Activated T-helper 9 cell treated with anti-CD3 and anti-CD28 coated beads, Interleukin-2, amount 50 U/mL, for 16 hours (primary cell): Measurements from ENCODE around the gene NEURL1.
"Not testable (repeated sequence)": the region's sequence is repeated elsewhere in the genome, so short reads cannot be mapped to it uniquely, and the experiment has no call there.

Experiments
- DNase-seq: peaks from one replicate; pipeline ENCODE4 v3.0.0-alpha.2; 2020; ENCODE audit warnings: low read depth

Gene NEURL1

DNA sequence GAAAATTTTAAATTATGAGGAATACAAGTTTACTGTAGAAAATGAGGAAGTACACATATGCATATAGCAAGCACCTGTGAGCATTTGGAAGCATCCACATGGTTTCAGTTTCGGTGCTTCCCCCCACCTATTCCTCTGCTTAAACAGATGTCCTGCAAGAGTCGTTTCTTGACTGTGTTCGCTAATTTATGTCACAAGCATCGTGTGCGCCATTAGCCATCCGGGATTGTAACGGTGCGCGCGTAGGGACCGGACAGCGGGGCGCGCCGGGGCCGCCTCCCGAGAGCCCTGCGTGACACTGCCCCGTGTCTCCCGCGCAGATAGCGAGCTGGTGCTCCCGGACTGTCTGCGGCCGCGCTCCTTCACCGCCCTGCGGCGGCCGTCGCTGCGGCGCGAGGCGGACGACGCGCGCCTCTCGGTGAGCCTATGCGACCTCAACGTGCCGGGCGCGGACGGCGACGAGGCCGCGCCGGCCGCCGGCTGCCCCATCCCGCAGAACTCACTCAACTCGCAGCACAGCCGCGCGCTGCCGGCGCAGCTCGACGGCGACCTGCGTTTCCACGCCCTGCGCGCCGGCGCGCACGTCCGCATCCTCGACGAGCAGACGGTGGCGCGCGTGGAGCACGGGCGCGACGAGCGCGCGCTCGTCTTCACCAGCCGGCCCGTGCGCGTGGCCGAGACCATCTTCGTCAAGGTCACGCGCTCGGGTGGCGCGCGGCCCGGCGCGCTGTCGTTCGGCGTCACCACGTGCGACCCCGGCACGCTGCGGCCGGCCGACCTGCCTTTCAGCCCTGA, 90.9 kb downstream of the NEURL1 start:
- DNase-seq, result peak; percentile 60

DNA sequence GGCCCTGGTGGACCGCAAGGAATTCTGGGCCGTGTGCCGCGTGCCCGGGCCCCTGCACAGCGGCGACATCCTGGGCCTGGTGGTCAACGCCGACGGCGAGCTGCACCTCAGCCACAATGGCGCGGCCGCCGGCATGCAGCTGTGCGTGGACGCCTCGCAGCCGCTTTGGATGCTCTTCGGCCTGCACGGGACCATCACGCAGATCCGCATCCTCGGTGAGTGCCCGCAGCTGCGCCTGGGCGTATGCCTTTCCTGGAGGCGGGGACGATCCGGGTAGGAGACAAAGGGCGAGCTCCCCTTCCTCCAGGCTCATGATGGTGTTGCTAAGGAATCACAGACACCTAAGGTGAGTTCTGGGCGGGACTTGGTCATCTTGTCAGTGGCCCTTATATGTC, 91.5 kb downstream of the NEURL1 start:
- no peak for DNase-seq

DNA sequence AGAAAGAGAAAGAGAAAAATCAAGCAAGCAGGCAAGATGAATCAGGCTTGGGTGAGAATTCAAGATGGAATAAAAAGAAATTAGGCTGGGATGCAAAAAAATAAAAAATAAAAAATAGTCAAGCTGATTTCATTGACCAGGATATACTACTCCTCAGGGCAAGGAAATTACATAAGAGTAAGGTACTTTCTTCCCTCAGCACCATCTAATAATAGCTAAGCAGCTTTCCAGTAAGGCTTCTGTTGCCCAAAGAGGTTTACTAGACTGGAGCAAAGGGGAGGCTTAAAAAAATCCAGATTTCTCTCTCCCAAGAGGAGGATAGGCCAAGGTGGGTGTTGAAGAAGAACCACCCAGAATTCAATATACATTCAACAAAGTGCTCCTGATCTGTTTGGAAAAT, 93.6 kb downstream of the NEURL1 start:
- DNase-seq, result no peak

DNA sequence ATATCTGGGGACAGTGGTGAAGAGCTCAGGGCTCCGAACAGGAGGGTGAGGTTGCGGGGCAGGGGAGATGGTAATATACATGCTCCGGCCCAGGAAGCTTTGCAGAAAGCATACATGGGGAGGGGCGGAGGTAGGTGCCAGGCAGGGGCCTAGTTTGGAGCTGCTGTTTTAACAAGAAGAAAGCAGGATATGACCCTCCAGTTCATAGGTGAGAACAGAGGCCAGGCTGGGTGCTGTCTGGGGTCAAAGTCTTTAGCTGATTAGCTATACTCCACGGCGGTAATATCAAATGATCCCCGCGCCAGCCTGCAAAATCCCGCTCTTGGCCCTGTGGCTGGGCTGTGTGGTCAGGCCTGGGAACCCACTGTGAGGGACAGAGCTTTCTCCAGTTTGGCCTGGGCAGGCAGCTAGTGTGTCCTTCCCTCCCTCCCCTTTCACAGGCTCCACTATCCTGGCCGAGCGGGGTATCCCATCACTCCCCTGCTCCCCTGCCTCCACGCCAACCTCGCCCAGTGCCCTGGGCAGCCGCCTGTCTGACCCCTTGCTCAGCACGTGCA, 95.6 kb downstream of the NEURL1 start:
- no peak for DNase-seq

DNA sequence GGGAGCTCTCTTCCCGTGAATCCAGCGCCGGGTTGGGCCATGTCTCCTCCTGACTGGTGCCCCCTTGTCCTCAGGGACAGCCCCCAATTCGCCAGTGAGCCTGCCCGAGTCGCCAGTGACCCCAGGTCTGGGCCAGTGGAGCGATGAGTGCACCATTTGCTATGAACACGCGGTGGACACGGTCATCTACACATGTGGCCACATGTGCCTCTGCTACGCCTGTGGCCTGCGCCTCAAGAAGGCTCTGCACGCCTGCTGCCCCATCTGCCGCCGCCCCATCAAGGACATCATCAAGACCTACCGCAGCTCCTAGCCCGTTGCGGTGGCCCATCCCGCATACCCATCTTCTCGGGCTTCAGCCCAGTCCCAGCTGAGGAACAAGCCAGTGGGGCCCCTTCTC, 96.6 kb downstream of the NEURL1 start:
- no peak for DNase-seq

DNA sequence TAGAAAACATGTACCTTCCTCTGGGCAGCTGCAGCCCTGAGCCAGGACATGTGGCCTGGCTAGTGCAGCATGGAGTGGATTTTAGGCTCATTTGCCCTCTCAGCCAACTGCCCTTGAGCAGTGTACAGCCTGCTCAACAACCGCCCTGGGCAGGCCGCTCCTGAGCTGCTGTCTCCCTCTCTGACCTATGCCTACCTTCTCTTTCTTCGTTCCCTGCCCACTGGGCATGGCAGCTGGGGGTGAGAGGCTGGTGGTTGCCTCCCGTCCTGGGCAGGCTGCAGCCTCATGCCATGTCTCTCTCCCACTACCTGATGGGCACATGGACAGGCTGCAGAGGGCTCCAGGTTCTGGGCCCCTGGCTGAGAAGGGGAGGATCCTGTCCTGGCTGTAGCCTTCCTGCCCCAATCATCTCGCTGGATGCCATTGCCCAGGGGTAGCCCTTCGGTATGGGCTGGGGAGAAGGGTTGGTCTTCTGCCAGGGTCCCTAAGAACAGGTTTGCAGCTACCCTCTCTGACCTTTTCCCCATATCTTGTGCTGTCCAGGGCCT, 97.3 kb downstream of the NEURL1 start:
- no peak for DNase-seq

DNA sequence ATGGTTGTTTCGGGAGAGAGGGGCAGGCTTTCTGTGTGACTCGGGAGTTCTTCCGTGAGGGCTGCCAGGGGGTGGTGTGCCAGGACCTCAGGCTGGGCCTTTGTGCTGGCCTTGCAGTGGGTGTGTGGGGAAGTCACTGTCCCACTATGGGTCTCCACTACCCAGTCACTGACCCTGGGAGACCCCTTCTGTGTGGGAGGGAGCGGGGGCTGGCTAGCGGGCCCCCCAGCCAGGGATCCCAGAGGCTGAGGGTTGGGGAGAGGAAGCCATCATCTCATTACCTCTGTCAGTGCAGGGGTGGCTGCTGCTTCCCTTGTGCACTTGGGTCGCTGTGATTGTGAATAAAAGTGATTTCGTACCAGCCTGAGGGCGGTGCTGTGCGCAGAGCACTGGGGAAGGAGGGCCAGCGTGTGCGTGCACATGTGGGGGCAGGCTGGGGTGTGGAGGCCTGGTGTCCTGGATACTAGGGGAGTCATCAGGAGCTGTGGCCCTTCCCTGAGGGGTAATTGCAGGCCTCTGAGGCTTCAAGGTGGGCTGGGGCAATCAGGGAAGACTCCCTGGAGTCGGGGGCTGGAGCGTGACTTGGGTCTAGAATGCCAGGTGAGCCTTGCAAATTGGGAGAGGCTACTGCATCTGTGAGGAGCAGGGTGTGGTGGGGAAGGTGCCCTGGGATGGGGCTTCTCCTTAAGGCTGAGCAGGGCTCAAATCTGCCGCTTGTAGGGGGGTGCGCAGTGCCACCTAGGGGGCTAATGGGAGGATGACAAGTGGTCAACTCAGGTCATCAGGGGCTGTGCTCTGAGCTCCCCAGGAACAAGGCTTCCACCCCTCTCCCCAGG, 98.9 kb downstream of the NEURL1 start:
- peak; percentile 25 for DNase-seq

DNA sequence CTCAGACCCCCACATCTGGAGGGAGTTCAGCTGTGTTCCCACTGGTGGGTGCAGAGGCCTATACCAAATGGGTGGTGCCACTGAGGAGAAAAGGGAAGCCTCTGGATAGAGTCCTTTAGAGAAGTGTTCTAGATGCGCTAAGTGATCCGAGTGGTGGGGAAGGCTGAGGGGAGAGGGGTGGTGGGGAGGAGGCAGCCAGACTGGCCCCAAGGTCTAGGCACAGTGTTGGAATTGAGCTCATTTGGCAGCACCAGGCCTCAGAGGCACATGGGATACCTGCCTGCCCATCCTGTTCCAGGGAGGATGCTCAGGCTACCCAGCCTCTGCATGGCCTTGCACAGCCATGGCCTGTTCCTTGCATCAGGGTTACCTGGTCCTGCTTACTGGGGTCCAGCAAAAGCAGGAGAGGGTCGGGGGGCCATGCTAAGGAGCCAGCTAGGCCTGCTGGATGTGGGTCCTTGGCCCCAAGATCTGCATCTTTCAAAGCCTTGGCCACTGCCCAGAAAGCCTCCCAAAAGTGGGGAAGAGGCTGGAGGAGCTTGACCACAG, 99.6 kb downstream of the NEURL1 start:
- no peak for DNase-seq

DNA sequence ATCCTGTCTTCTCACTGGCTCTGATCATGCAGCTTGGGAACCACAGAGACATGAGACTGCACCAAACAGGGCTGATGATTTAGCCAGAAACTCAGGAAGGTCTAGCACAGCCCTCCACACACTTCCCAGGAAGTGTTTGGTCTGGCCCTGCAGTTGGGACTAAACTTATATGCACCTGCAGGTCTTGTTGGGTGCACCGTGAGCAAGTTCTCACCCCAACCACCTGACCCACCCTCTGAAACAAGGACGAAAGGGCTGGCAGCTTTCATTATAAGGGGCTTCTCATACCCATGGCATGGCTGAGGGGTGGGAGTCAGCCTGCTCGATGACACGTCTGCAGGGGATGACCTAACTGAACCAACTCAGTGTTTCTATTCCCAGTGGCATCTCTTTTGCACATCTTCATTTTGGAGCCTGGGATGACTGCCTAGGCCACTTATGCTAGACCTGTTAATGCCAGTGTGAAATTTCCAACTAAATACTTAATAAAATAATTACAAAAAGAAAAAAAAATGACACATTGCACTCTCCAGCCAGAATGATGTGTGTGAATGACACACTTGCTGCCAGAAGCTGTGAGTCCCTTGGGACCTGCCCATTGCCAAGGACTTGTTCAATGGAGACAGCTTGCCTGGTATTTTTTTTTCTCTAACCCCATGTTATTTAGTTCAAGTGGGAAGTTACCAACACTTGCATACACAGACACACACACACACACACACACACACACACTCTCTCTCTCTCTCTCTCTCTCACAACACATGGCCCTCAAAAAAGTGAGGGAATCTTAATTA, 102.6 kb downstream of the NEURL1 start:
- no peak for DNase-seq

DNA sequence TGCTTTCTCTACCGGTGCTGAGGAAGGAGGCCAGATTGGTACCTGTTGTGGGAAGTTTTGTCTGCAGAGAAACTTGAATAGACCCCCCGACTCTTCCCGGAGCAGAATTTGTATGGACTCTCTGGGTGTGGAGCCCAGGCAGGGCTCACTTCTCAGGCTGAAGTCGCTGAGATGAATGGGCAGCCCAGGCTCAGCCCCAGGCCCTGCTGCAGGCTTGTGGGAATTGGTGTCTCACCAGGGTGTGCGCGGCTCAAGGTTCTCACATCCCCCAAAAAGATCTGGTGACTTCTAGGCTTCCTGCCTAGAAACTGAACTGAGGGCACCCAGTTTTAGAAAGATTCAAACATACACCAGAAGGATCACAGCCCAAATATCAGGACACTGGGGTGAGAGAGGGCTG, 103.5 kb downstream of the NEURL1 start:
- DNase-seq, result no peak

DNA sequence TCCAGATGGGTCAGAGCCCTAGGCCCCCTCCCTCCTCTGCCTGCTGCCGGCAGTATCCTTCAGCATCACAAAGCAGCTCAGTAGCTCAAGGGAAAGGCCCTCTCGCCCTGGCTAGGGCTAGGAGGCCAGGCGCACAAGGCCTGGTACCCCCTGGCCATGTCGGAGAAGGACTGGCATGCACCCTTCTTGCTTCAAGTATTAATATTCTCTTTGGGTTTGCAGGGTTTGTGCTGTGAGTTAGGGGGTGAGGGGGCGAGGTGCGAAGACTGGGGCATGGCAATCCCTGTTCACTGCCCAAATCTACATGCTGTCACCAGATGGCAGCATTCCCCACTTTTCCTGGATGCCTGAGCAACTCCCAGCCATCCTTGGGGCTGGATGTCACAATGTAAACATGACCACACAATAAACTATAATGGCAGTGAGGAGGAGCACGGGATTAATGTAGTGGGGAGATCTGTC, 105.2 kb downstream of the NEURL1 start:
- DNase-seq, result no peak

DNA sequence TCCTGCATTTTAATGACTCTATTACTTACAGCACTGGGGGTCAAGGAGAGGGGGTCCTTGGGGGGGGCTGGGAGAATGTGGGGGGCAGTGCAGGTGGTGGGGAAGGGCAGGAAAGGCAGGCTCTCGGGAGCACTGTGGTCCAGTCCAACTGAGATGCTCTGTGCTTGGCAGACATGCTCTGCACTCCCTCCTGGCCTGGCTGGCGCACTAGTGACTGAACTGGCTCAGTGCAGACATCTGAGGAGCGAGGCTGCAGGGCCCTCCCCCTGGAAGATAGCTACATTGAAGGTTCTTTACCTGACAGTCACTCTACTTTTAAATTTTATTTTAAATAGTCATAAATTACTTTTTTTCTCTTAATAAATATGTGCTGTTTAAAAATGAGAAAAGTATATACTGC, 105.7 kb downstream of the NEURL1 start:
- no peak for DNase-seq

DNA sequence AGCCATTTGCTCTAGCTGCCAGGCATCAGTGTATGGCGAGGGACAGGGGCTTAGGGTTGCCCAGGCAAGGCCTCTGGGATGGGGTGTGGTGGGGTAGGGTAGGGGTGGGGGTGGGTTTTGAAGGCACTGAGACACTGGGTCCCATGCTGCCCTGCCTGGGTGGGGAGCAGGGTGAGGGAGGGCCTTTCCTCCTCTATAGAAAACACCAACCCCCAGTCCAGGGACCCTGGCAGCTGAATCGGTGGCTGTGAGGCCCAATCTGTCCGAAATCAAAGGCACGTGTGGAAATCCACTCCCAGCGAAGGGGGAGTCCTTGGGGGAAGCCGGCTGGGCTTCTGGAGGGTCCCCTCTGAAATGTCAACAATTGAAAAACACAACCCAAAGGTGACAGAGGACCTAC, 106.4 kb downstream of the NEURL1 start:
- no peak for DNase-seq

DNA sequence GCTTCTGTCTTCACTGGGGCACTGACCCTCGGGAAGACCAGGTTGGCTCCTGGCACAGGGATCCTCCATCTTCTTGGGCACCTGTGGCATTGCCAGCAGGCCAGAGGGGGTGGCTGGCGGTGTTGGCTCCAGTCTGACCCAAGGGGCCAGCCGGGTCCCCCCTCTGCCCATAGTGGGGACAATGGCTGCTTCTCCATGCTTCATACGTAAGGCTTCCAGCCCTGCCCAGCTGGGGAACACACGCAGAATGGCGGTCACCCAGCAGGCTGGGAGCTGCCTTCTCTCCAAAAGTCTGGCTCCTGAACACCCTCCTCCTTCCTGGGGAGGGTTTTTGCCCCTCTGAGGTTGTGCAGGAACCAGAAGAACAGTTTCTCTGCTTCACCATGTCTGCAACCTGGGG, 106.8 kb downstream of the NEURL1 start:
- DNase-seq, result no peak

DNA sequence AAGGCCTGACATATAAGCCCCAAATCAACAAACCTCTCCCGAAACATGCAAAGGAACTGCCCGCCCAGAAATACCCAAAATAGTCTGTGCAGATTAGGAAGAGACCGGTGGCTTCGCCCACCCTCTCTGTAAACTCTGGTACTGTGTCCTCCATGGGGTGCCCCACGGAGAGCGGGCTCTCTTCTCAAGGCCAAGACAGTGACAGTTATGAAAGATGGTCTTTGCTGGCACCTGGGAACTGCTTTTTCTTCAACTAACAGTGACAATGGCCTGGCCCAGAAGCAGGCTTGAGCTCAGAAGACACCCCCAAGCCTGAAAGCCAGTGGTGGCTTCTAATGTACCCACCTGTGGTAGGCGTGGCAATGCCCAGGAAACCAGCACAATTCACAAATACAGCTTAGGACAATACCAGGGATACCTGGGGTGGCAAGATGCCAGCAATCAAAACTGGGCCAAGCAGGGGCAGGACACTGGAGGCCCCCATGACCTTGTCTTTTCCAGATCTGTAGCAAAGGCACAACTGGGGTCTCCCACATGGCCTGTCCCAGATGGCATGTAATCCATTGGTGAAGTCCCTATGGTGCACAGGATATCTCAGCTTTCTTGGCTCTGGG, 107.6 kb downstream of the NEURL1 start:
- DNase-seq, result no peak

DNA sequence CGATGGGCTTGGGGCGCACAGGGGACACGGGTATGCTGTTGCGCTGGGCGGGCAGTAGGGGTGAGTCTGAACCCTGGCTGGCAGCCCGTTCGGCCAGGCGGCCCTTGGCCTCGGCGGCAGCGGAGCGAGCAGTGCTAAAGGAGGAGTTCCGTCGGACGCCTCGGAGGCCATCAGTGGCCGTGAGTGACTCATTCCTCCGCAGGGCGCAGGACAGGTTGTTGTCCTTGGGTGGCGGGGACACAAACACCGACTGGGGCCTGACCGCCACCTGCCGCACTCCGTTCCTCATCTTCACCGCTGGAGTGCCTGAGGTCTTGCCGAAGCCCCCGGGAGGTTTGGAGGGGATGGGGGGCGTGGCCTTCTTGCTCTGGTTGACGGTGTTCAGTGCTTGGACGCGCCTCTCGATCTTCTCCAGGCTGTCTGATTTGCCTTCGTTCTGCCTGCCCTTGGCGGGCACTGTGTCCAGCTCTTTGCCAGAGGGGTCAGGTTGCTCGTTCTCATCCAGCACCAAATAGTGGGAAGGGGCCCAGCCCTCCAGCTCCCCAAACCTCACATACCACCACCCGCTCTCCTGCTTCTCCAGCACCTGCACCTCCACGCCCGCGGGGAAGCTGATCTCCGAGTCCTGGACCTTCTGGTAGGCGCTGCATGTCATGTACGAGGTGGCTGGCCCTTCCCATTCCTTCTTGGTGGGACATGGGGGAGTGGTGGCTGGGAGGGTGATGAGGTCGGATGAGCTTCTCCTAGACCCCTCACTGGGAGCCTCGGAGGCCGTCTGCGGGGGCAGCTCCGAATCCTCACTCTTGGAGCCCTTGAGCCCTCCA, 108.7 kb downstream of the NEURL1 start:
- no peak for DNase-seq

DNA sequence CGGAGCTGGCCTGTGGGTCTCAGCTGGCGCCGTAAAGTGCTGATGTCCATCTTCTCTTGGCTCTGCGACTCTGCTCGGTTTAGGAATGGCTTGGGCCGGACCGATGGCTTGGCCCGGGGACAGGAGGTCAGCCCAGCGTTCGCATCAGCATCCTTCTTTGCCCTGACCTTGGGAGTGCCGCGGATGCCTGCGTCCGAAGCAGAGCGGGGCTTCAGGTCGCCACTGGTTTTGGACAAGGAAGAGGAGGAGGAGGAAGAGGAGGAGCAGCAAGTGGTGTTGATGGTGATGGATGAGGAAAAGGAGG, 109.3 kb downstream of the NEURL1 start:
- no peak for DNase-seq

DNA sequence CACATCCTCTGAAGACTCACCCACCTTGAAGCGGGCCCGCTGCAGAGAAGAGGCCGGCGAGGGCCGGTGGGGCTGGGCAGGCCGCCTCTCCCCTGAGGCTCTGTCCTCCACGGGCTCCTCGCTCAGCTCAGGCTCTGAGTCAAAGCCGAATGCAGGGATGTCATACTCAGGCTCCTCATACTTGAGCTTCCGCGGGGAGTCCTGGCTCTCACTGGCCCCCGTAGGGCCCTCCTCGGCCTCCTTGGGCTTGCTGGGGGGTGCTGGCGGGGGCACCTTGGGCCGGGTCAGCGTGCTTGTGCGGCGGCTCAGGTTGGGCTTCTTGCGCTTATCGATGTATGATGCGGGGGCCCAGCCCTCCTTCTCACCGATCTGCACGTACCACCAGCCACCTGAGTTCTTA, 109.9 kb downstream of the NEURL1 start:
- DNase-seq, result no peak

DNA sequence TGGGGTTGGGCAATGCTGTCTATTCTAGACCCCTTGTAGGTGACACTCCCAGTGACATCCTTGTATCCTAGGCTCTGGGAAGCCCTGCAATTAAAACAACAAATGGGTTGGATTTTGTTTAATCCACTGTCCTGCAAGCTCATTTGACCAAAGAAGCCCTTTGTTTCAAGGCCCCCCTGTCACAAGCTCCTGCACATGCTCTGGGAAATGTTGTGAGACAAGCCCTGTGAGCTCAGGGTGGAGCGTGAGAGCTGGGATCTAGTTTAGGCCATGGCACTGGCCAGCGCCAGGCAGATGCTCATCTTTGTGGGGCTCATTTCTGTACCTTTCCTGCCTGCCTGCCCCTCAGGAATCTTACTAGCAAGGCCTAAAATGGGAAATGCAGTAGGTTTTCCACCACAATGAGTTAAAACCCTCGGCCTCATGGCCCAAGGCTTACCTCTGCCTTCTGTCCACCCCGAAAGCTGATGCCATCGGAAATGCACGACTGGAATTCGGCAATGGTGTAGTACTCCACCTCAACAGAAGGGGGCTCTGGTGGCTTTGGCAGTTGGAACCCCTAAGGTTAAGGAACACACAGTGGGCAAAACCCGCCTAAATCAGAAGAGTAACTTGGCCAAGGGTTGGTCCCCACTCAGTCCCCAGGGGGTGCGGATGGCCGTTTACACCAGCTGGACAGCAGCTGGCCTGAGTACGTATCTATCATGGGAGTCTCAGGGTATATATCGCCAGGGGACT, 112.0 kb downstream of the NEURL1 start:
- DNase-seq, result peak; percentile 16

DNA sequence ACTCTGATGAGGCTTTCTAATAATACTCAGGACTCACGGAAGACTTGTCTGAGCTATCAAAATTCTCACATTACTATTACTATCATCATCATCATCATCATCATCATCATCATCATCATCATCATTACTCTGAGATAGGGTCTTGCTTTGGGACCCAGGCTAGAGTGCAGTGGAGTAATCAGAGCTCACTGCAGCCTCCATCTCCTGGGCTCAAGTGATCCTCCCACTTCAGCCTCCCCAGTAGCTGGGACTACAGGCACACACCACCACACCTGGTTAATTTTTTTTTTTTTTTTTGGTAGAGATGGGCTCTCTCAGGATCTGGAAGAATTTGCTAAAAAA, 112.6 kb downstream of the NEURL1 start:
- DNase-seq, result not testable (repeated sequence)
